H1 (cell line): ENCODE results near the gene ZCCHC10. TPM values are rescaled to one million over a fixed set of nuclear protein-coding genes. Genes with fewer than 3 reads are reported as not detected.

ENCODE experiments used
- CTCF ChIA-PET: fragments of 300-600 bp; sonication (Branson Sonifier 250); formaldehyde crosslinking; loops from one replicate; lab custom pipeline; 2021; ENCODE audit not compliant: partially characterized antibody; lab: Charles Lee
- POLR2A ChIA-PET: fragments of 300-600 bp; sonication (Branson Sonifier 250); formaldehyde crosslinking; loops from one replicate; lab custom pipeline; 2021; ENCODE audit warnings: inconsistent platforms; ENCODE audit not compliant: partially characterized antibody; lab: Charles Lee
- DNase-seq, 2 experiments: peaks; one replicate each; pipeline versions ENCODE4 v3.0.0 to v3.0.0-alpha.2; 2010 to 2022; ENCODE audit warnings: low spot score in 2 of 2, low read depth in 1 of 2, mixed read lengths in 1 of 2
- FAIRE-seq: peaks from 2 replicates; lab custom pipeline; 2011; peaks lifted over from hg19 to GRCh38; lab: Jason Lieb, UNC
- H2AFZ ChIP-seq: 2 replicates; pipeline ENCODE4 v1.8.1; 2012; ENCODE audit warnings: low read length, inconsistent platforms
- H2AK5ac ChIP-seq: 2 replicates; pipeline ENCODE4 v1.6.1; 2013; ENCODE audit warnings: low read depth, low read length
- H2BK120ac ChIP-seq: replicated peaks from 2 replicates; pipeline ENCODE3; 2013; ENCODE audit warnings: low read depth, low read length, inconsistent platforms
- H2BK12ac ChIP-seq: 2 replicates; pipeline ENCODE4 v1.6.1; 2013; ENCODE audit warnings: low read depth, low read length
- H2BK15ac ChIP-seq: 2 replicates; pipeline ENCODE4 v1.6.1; 2013; ENCODE audit warnings: low read length
- H2BK20ac ChIP-seq: 2 replicates; pipeline ENCODE4 v1.6.1; 2013; ENCODE audit warnings: low read length
- H2BK5ac ChIP-seq: 2 replicates; pipeline ENCODE4 v1.6.1; 2013; ENCODE audit warnings: low read depth, low read length
- H3K14ac ChIP-seq: 2 replicates; pipeline ENCODE4 v1.6.1; 2013; ENCODE audit warnings: inconsistent platforms; ENCODE audit not compliant: insufficient read length
- H3K18ac ChIP-seq: 2 replicates; pipeline ENCODE4 v1.6.1; 2013; ENCODE audit warnings: low read length; ENCODE audit errors: extremely low read depth
- H3K23ac ChIP-seq: 2 replicates; pipeline ENCODE4 v1.6.1; 2013; ENCODE audit warnings: inconsistent platforms; ENCODE audit not compliant: insufficient read length
- H3K23me2 ChIP-seq: 2 replicates; pipeline ENCODE4 v1.6.1; 2013; ENCODE audit warnings: low read depth, low read length
- H3K27ac ChIP-seq: 2 replicates; pipeline ENCODE4 v1.6.1; 2011; ENCODE audit warnings: low read depth, low read length, inconsistent platforms
- H3K27me3 ChIP-seq, 4 experiments: replicated peaks in 1 of 4; 1 replicate in 1 of 4; 2 replicates in 3 of 4; pipeline versions ENCODE4 v1.6.1 to v1.8.1; 2011 to 2013; ENCODE audit warnings: low read length in 3 of 4, mild to moderate bottlenecking in 3 of 4, inconsistent platforms in 2 of 4, mixed read lengths in 2 of 4, moderate library complexity in 1 of 4; ENCODE audit not compliant: control insufficient read depth in 3 of 4, insufficient read depth in 3 of 4; ENCODE audit errors: extremely low read depth in 1 of 4
- H3K36me3 ChIP-seq, 4 experiments: 2 replicates each; pipeline versions ENCODE4 v1.6.1 to v1.8.1; 2011 to 2013; ENCODE audit warnings: mild to moderate bottlenecking in 4 of 4, low read length in 3 of 4, moderate library complexity in 2 of 4, control low read depth in 1 of 4, inconsistent platforms in 1 of 4; ENCODE audit not compliant: insufficient read depth in 4 of 4, control insufficient read depth in 2 of 4
- H3K4ac ChIP-seq: replicated peaks from 2 replicates; pipeline ENCODE3; 2013; ENCODE audit warnings: low read length, low read depth, mixed read lengths, inconsistent platforms; ENCODE audit not compliant: insufficient read length
- H3K4me1 ChIP-seq, 4 experiments: replicated peaks in 1 of 4; 1 replicate in 1 of 4; 2 replicates in 3 of 4; pipeline versions ENCODE4 v1.6.1 to v1.8.1; 2011 to 2013; ENCODE audit warnings: low read length in 3 of 4, inconsistent platforms in 2 of 4, mixed read lengths in 1 of 4; ENCODE audit not compliant: insufficient read depth in 4 of 4, control insufficient read depth in 3 of 4
- H3K4me2 ChIP-seq, 2 experiments: 2 replicates each; pipeline versions ENCODE4 v1.6.1 to v1.8.1; 2011 to 2013; ENCODE audit warnings: low read depth in 2 of 2, low read length in 2 of 2, control low read depth in 1 of 2, inconsistent platforms in 1 of 2, mild to moderate bottlenecking in 1 of 2; ENCODE audit not compliant: insufficient read depth in 1 of 2
- H3K4me3 ChIP-seq, 4 experiments: fragments of 200-600, 300-600 bp in 1 of 4; sonication (generic), shearing (Covaris generic), sonication (Bioruptor Twin) in 1 of 4; 2 replicates each; pipeline versions ENCODE4 v1.5.1 to v1.8.1; 2011 to 2016; ENCODE audit warnings: low read length in 4 of 4, low read depth in 3 of 4, control low read depth in 2 of 4, inconsistent platforms in 2 of 4, mild to moderate bottlenecking in 2 of 4, mixed read lengths in 1 of 4, moderate library complexity in 1 of 4; ENCODE audit not compliant: insufficient read depth in 2 of 4; ENCODE audit errors: extremely low read depth in 1 of 4
- H3K56ac ChIP-seq: replicated peaks from 2 replicates; pipeline ENCODE3; 2013; ENCODE audit warnings: low read depth, mild to moderate bottlenecking, mixed read lengths, low read length, inconsistent platforms; ENCODE audit not compliant: insufficient read length
- H3K79me1 ChIP-seq: 2 replicates; pipeline ENCODE4 v1.6.1; 2013; ENCODE audit warnings: low read depth, low read length, control low read depth
- H3K79me2 ChIP-seq, 2 experiments: 2 replicates each; pipeline versions ENCODE4 v1.6.1 to v1.8.1; 2012 to 2013; ENCODE audit warnings: low read length in 2 of 2, mild to moderate bottlenecking in 2 of 2, inconsistent platforms in 1 of 2; ENCODE audit not compliant: insufficient read depth in 2 of 2, control insufficient read depth in 1 of 2
- H3K9ac ChIP-seq, 4 experiments: replicated peaks in 1 of 4; 1 replicate in 1 of 4; 2 replicates in 3 of 4; pipeline versions ENCODE4 v1.6.1 to v1.8.1; 2011 to 2013; ENCODE audit warnings: low read depth in 3 of 4, low read length in 3 of 4, control low read depth in 2 of 4, mild to moderate bottlenecking in 2 of 4, moderate library complexity in 2 of 4, inconsistent platforms in 1 of 4; ENCODE audit errors: extremely low read depth in 1 of 4
- H3K9me3 ChIP-seq, 2 experiments: 2 replicates each; pipeline versions ENCODE4 v1.6.1 to v1.8.1; 2012 to 2013; ENCODE audit warnings: mild to moderate bottlenecking in 2 of 2, moderate library complexity in 2 of 2, control low read depth in 1 of 2, inconsistent platforms in 1 of 2, low read depth in 1 of 2, low read length in 1 of 2, mixed read lengths in 1 of 2; ENCODE audit not compliant: insufficient read depth in 2 of 2
- H4K20me1 ChIP-seq, 2 experiments: replicated peaks in 1 of 2; 2 replicates each; pipeline versions ENCODE3 to v1.8.1; 2011 to 2013; ENCODE audit warnings: inconsistent platforms in 2 of 2, low read length in 2 of 2, mild to moderate bottlenecking in 1 of 2; ENCODE audit not compliant: insufficient read depth in 2 of 2, control insufficient read depth in 1 of 2
- H4K5ac ChIP-seq: 2 replicates; pipeline ENCODE4 v1.6.1; 2013; ENCODE audit warnings: low read length, low read depth, mixed read lengths, inconsistent platforms; ENCODE audit not compliant: insufficient read length
- H4K8ac ChIP-seq: 2 replicates; pipeline ENCODE4 v1.8.0; 2013; ENCODE audit warnings: mild to moderate bottlenecking, moderate library complexity, low read length, inconsistent platforms; ENCODE audit not compliant: insufficient read depth; ENCODE audit errors: extremely low read depth
- H4K91ac ChIP-seq: replicated peaks from 2 replicates; pipeline ENCODE3; 2013; ENCODE audit warnings: low read length, mixed read lengths, inconsistent platforms; ENCODE audit not compliant: insufficient read length
- CHD2 ChIP-seq: IDR thresholded peaks from 2 replicates; pipeline ENCODE4 v1.6.1; 2012; ENCODE audit warnings: low read length, improper control_type of control experiment
- EZH2 ChIP-seq: fragments of 200-600 bp; sonication (generic); IDR thresholded peaks from 2 replicates; pipeline ENCODE4 v1.7.1; 2012; ENCODE audit warnings: low read depth, mild to moderate bottlenecking, moderate library complexity, low read length, inconsistent platforms; ENCODE audit not compliant: severe bottlenecking
- SIN3A ChIP-seq, 2 experiments: IDR thresholded peaks in 1 of 2; conservative IDR thresholded peaks in 1 of 2; 2 replicates each; pipeline ENCODE4 v1.6.1; 2011 to 2012; ENCODE audit warnings: low read length in 2 of 2, improper control_type of control experiment in 1 of 2, low read depth in 1 of 2, mild to moderate bottlenecking in 1 of 2
- SP2 ChIP-seq: IDR thresholded peaks from 2 replicates; pipeline ENCODE4 v1.6.1; 2012; ENCODE audit warnings: mild to moderate bottlenecking, low read length, inconsistent platforms
- WGBS, 2 experiments: shearing (Covaris generic) in 1 of 2; methylation state at CpG; one replicate each; pipeline versions ENCODE4 v1.1.6 to v1.1.7; 2013 to 2015; ENCODE audit warnings: low lambda C conversion rate in 2 of 2, mixed read lengths in 2 of 2, inconsistent platforms in 1 of 2, low coverage in 1 of 2, missing lambda C conversion rate in 1 of 2; ENCODE audit not compliant: insufficient replicate concordance in 2 of 2, insufficient coverage in 1 of 2, insufficient read length in 1 of 2; ENCODE audit errors: extremely low coverage in 1 of 2, missing lambda C conversion rate in 1 of 2; 5-methylcytosine and 5-hydroxymethylcytosine counted together
- polyA plus RNA-seq, 7 experiments: library from polyadenylated mRNA; depleted of rRNA in 3 of 7; stranded (reverse) in 5 of 7; unstranded in 2 of 7; fragments of >200 nt in 5 of 7; fragments of 200-250 nt in 2 of 7; gene quantifications; 1 replicate in 5 of 7; 2 replicates in 1 of 7; 4 replicates in 1 of 7; pipeline versions ENCODE4 v1.2.1 to v1.2.3, GENCODE V29; 2011 to 2013; ENCODE audit warnings: missing spikeins in 2 of 7, mixed read lengths in 2 of 7
- total RNA-seq: library from RNA; stranded (reverse); fragmentation: NEBNext Ultra II Directional; extraction: Animal tissue kit (Norgen Biotek cat#: 25700); gene quantifications from 2 replicates; pipeline ENCODE4 v1.2.1, GENCODE V29; 2021

Gene ZCCHC10
- total and polyA plus RNA-seq, 2 of the 8 experiments (the other 6 are each of a cell fraction or from before 2014, with no cell fraction given): 22.4 to 32.9 TPM

DNA sequence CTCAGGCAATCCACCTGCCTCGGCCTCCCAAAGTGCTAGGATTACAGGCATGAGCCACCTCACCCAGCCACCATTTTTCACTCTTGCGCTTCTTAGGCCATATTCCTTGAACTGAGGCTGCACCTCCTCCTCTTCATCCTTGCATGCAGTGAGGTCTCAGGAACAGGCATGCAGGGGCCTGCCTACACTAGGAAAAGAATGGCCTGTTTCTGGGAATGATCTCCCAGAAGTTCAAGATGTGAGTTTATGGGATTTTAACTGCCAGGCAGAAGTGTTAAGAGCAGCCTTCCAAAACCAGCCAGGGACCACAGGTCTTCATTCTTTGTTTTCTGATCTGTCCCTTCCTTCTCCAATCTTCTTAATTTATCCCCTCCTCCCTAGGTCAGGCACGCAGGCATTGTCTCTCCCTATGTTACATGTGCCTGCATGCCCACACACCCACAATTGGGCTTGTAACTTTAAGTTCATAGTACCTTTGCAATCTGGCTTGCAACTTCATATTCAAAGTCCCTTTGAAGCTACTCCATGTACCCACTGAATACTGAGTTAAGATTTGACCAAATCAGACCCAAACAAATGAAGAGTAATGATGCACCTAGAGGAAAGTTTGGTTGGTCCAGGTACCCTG lies 14.9 kb upstream of the ZCCHC10 start:
- H3K14ac ChIP-seq: no peak overlapping the region
- no peak for DNase-seq
- H2BK120ac ChIP-seq: no peak overlapping the region
- no peak overlapping the region; a peak in 2 of 7 replicates for H3K9ac ChIP-seq
- peak overlapping the region; percentile 75; the same call in 1 of the 2 replicates for H2BK12ac ChIP-seq
- no peak overlapping the region for H3K4me3 ChIP-seq
- peak overlapping the region; percentile 92; the same call in 1 of the 2 replicates for H2BK15ac ChIP-seq
- H3K4me2 ChIP-seq: no peak overlapping the region
- H4K91ac ChIP-seq: no peak overlapping the region
- no peak for TF ChIP-seq SP2
- no peak for TF ChIP-seq CHD2
- no peak for TF ChIP-seq SIN3A (conservative IDR thresholded peaks at IDR 0.05 in 1 of 2, IDR thresholded peaks at IDR 0.05 in 1 of 2; ENCODE audit: low read depth in 1 of 2, low read length in 2 of 2)
- no peak for TF ChIP-seq EZH2
- TF ChIP-seq, all 59 proteins: peak for 0
- Histone ChIP-seq H2BK5ac (no peak overlapping the region), H3K4me1 (no peaks in the 10 kb centered on the region), H4K5ac (no peak overlapping the region), H3K36me3 (no peaks in the 10 kb centered on the region), H2AFZ (peak overlapping the region; percentile 61), H3K27ac (no peak overlapping the region), H3K4ac (no peak overlapping the region), H4K8ac (no peak overlapping the region), H3K79me1 (no peaks in the 10 kb centered on the region), H3K23me2 (no peaks in the 10 kb centered on the region), H2AK5ac (no peak overlapping the region), H3K79me2 (no peaks in the 10 kb centered on the region), H3K18ac (peak overlapping the region; percentile 48; the same call in 1 of the 2 replicates), H3K27me3 (no peaks in the 10 kb centered on the region), H3K56ac (no peak overlapping the region), H2BK20ac (no peak overlapping the region), H3K9me3 (no peaks in the 10 kb centered on the region), H3K23ac (no peak overlapping the region), H4K20me1 (no peaks in the 10 kb centered on the region)
- ChIA-PET POLR2A (interaction anchor here (0.6 to 4.6 kb wide), 3 partner anchors 9 to 19 kb away, joined by 3 to 28 read pairs (median 3); partner anchors contain the start of gene HSPA4), CTCF (no interaction called here)
- FAIRE-seq: no peak
- 96% methylated on average over 3 of the region's 3 CpGs; no CpG with 5 or more reads in 1 of the 2 experiments for WGBS, 2 experiments
